OCI-M1 (cell line): ENCODE data around the gene LTBP2.

ENCODE experiments used
- DNase-seq: peaks from one replicate; lab custom pipeline; 2025; lab: John Stamatoyannopoulos, UW

Gene LTBP2

GRCh38 chr14:74638066-74638465, 26.0 kb upstream of the LTBP2 start:
- DNase-seq = no peak

- no peak for DNase-seq
Measured at GRCh38 chr14:74637178-74637550, 25.1 kb upstream of the LTBP2 start.

- DNase-seq = no peak
Measured at GRCh38 chr14:74636424-74637177, 24.6 kb upstream of the LTBP2 start.

- DNase-seq = no peak
Measured at GRCh38 chr14:74635847-74636246, 23.8 kb upstream of the LTBP2 start.

GRCh38 chr14:74634964-74635363, 22.9 kb upstream of the LTBP2 start:
- DNase-seq = no peak

GRCh38 chr14:74634481-74634880, 22.4 kb upstream of the LTBP2 start:
- no peak for DNase-seq

- DNase-seq = no peak
Measured at GRCh38 chr14:74630881-74631690, 19.0 kb upstream of the LTBP2 start.

- DNase-seq = no peak
Measured at GRCh38 chr14:74628418-74628817, 16.4 kb upstream of the LTBP2 start.

- DNase-seq = peak; percentile 70
Measured at GRCh38 chr14:74627076-74627475, 15.0 kb upstream of the LTBP2 start.

- DNase-seq = peak; percentile 20
Measured at GRCh38 chr14:74622257-74622656, 10.2 kb upstream of the LTBP2 start.

GRCh38 chr14:74621556-74621955, 9.5 kb upstream of the LTBP2 start:
- no peak for DNase-seq

GRCh38 chr14:74620923-74621322, 8.9 kb upstream of the LTBP2 start:
- no peak for DNase-seq

GRCh38 chr14:74620497-74620921, 8.5 kb upstream of the LTBP2 start:
- DNase-seq = peak; percentile 84

GRCh38 chr14:74619672-74620131, 7.7 kb upstream of the LTBP2 start:
- DNase-seq = peak; percentile 17

- peak; percentile 30 for DNase-seq
Measured at GRCh38 chr14:74618078-74618952, 6.3 kb upstream of the LTBP2 start.

- no peak for DNase-seq
Measured at GRCh38 chr14:74616996-74617700, 5.1 kb upstream of the LTBP2 start.

- DNase-seq = peak; percentile 11
Measured at GRCh38 chr14:74616507-74616906, 4.5 kb upstream of the LTBP2 start.

GRCh38 chr14:74615735-74616134, 3.7 kb upstream of the LTBP2 start:
- no peak for DNase-seq

GRCh38 chr14:74614508-74615495, 2.8 kb upstream of the LTBP2 start:
- DNase-seq = peak; percentile 1

- DNase-seq = no peak
Measured at GRCh38 chr14:74613211-74613914, 1.3 kb upstream of the LTBP2 start.
